IPS-18c (cell line): ENCODE data around the gene CFAP69.

Experiments
- H3K4me3 ChIP-seq: 2 replicates; pipeline ENCODE4 v1.7.0; 2013; ENCODE audit warnings: low read depth, mild to moderate bottlenecking, low read length, moderate library complexity; ENCODE audit not compliant: insufficient read depth
- H3K9me3 ChIP-seq: one replicate; pipeline ENCODE4 v1.6.1; 2013; ENCODE audit warnings: mild to moderate bottlenecking, low read length, moderate library complexity; ENCODE audit not compliant: control insufficient read depth, insufficient read depth

CFAP69 gene

DNA sequence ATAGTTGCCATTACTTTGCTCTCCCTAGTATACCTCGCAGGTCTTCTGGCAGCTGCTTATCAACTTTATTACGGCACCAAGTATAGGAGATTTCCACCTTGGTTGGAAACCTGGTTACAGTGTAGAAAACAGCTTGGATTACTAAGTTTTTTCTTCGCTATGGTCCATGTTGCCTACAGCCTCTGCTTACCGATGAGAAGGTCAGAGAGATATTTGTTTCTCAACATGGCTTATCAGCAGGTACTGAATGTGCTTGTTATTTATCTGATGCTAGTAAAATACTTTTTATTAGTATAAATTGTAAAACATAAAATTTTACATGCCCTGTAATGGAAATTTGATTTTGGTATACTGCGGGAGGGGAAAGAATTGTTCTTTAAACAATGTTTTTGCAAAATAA is 17.7 kb upstream of the CFAP69 start:
- Histone ChIP-seq H3K9me3 (no peaks in the 10 kb centered on the region), H3K4me3 (no peak overlapping the region)

DNA sequence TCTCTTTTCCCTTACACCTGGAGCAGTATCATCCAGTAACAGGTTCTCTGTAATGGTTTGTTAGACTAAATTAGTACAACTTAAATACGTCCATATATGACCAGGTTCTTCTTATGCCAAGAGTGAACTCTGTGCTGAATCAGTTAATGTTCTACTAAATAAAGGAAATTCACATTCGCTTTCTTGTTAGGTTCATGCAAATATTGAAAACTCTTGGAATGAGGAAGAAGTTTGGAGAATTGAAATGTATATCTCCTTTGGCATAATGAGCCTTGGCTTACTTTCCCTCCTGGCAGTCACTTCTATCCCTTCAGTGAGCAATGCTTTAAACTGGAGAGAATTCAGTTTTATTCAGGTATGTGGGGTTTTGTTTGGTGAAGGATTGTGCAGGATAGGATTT is 15.3 kb upstream of the CFAP69 start:
- Histone ChIP-seq H3K4me3 (no peak overlapping the region), H3K9me3 (no peaks in the 10 kb centered on the region)

DNA sequence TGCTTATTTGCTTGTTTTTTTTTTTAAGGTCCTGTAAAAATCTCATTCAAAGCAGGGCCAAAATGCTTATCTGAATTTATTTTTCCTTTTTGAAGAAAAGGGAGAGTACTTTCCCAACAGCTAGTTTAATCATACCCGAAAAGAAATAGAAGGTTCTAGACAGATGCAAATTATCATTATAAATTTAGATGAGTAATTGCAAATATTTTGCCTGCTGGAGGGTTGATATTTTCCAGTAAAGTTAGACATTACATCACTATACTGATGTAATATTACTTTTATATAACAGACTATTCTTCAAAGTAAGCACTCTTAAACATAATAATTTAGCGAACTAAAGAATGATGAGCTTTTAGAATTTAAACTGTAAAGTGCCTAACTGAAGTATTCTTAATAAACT is 14.1 kb upstream of the CFAP69 start:
- H3K4me3 ChIP-seq = no peak overlapping the region
- no peaks in the 10 kb centered on the region for H3K9me3 ChIP-seq

DNA sequence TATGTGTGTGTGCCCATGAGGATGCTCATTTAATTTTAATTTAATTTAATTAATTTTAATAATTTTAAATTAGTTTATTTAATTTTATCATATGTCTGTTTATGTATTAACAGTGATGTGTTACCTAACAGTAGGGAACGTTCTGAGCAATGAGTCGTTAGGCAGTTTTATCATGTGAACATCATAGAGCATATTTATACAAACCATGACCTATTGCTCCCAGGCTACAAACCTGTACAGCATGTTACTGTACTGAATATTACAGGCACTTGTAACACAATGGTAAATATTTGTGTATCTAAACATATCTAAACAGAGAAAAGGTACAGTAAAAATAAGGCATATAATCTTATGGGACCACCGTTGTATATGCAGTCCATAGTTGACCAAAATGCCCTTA is 13.7 kb upstream of the CFAP69 start:
- H3K9me3 ChIP-seq = no peaks in the 10 kb centered on the region
- no peak overlapping the region for H3K4me3 ChIP-seq

DNA sequence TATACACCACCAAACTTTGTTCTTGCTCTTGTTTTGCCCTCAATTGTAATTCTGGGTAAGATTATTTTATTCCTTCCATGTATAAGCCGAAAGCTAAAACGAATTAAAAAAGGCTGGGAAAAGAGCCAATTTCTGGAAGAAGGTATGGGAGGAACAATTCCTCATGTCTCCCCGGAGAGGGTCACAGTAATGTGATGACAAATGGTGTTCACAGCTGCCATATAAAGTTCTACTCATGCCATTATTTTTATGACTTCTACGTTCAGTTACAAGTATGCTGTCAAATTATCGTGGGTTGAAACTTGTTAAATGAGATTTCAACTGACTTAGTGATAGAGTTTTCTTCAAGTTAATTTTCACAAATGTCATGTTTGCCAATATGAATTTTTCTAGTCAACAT is 12.5 kb upstream of the CFAP69 start:
- Histone ChIP-seq H3K4me3 (no peak overlapping the region), H3K9me3 (no peaks in the 10 kb centered on the region)

DNA sequence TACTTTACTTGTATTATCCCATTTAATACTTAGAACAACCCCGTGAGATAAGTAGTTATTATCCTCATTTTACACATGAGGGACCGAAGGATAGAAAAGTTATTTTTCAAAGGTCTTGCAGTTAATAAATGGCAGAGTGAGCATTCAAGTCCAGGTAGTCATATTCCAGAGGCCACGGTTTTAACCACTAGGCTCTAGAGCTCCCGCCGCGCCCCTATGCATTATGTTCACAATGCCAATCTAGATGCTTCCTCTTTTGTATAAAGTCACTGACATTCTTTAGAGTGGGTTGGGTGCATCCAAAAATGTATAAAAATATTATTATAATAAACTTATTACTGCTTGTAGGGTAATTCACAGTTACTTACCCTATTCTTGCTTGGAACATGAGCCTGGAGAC is 11.4 kb upstream of the CFAP69 start:
- Histone ChIP-seq H3K4me3 (no peak overlapping the region), H3K9me3 (no peaks in the 10 kb centered on the region)

DNA sequence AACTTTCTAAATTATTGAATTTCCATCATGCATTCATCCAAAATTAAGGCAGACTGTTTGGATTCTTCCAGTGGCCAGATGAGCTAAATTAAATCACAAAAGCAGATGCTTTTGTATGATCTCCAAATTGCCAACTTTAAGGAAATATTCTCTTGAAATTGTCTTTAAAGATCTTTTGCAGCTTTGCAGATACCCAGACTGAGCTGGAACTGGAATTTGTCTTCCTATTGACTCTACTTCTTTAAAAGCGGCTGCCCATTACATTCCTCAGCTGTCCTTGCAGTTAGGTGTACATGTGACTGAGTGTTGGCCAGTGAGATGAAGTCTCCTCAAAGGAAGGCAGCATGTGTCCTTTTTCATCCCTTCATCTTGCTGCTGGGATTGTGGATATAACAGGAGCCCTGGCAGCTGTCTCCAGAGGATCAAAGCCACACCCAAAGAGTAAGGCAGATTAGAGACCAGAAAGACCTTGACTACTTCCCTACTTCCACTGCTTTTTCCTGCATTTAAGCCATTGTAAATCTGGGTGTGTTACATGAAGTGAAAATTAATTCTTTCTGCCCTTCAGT is 8.2 kb upstream of the CFAP69 start:
- Histone ChIP-seq H3K9me3 (no peaks in the 10 kb centered on the region), H3K4me3 (no peak overlapping the region)

DNA sequence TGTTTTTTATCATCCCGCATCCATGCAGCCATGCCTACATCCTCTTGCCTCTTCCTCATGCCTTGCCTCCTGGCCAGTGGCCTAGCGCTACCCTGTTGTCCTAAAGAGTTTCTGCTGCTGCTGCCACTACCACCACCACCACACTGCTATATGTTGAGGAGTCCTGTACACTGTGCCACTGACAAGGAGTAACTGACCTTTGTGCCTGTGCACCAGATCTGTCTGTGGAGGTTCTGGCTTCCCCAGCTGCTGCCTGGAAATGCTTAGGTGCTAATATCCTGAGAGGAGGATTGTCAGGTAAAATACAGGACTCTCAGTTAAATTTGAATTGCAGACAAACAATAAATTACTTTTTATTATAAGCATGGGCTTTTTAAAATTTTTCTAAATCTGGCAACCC is 7.0 kb upstream of the CFAP69 start:
- no peaks in the 10 kb centered on the region for H3K9me3 ChIP-seq
- H3K4me3 ChIP-seq = no peak overlapping the region

DNA sequence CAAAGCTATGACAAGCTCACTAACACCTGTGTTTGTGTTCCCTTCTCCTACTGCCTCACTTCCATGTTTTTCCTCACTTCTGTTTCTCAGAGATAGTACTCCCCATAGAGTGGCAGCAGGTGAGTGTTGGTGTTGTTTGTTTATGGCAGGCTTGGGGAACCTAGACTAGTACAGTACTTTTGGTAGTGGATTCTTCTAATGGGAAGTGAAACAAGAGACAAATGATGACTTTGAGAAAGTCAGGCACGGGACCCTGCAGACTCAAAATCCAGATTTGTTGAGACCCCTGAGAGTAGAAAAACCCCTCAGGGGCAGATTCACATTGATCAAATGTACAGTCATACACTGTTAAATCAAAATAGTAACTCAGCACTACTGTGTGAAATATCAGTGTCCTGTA is 6.4 kb upstream of the CFAP69 start:
- H3K4me3 ChIP-seq = no peak overlapping the region
- no peaks in the 10 kb centered on the region for H3K9me3 ChIP-seq

DNA sequence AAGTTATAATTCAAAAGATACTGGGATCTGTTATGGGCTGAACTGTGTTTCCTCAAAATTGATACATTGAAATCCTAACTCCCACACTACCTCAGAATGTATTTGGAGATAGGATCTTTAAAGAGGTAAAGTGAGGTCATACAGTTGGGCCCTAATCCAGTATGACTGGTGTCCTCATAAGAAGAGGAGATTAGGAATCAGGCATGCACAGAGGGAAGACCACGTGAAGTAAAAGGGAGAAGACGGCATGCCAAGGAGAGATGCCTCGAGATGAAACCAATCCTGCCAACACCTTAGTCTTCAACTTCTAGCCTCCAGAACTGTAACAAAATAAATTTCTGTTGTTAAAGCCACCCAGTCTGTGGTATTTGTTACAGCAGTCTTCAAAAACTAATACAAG is 5.9 kb upstream of the CFAP69 start:
- Histone ChIP-seq H3K9me3 (no peaks in the 10 kb centered on the region), H3K4me3 (no peak overlapping the region)

DNA sequence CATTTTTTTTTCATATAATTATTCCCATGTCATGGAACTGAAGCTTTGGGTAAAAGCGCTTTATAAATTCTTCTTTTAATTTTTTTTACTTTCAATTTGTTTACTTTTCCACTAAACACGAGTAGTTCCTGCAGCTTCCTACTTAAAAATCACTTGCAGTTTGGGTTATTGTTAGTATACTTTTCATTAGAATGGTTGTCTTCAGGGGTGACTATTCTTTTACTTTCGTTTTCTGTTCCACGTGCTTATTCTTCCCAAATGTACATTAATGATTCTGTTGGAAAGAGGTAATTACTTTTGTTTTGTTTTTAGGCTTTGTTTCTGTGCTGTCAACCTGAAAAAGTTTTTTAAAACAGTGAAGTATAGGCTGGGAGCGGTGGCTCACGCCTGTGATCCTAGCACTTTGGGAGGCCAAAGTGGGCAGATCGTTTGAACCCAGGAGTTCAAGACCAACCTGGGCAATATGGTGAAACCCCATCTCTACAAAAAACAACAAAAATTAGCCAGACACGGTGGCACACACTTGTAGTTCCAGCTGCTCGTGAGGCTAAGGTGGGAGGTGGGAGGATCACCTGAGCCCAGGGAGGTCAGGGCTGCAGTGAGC is 5.2 kb upstream of the CFAP69 start:
- Histone ChIP-seq H3K4me3 (no peak overlapping the region), H3K9me3 (no peaks in the 10 kb centered on the region)

DNA sequence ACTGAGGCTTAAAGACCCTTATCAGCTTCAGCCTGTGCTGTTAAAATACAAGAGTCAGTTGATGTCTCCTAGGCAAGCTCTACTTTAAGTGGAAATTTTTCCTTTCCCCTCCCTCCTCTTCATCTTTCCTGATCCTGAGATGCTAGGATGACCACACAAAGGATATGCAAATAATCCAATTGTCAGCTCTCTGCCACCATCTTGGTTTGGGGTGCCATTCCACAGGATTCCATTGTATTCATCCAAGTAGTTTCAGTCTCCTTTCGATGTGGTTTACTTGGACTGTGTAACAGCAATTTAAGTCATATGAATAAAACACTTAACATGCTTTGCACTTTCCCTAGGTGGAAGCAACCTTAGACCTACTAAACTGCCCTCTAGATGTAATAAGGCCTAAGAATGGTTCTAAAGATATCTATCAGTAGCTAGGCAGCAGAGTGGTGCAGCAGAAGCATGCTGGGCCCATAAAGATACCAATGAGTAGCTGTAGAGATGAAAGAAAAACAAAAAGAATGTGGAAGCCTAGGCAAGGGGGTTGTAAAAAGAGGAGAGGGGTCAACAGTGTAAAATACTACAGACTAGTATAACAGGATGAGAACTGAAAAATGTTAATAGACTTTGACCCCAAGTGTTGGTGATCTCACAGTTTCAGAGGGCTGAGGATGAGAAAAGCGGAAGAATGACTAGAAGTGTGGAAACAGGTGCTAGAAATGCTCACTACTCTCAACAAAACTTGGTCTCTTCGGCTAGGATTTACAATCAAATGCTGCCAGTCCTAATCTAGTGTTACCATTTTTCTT is 2.4 kb upstream of the CFAP69 start:
- Histone ChIP-seq H3K9me3 (no peaks in the 10 kb centered on the region), H3K4me3 (no peak overlapping the region)

DNA sequence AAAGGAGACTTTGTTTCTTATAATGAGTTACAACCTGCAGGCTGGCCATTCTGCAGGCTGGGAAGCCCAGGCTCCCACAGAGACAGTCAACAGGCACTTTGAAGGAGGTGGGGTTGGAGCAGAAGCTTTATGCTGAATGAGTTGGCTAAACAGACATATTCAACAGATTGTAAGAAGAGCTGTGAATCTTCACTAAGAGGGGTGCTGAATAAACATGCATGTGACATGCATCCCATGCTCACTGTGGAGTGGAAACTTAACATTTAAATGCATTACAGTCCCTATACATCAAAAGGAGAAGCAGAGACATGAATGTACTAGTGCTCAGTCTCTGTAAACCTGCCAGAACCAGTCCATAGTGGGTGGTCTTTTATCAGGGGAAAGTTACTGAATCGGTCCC is 1.4 kb upstream of the CFAP69 start:
- Histone ChIP-seq H3K4me3 (no peak overlapping the region), H3K9me3 (no peaks in the 10 kb centered on the region)

DNA sequence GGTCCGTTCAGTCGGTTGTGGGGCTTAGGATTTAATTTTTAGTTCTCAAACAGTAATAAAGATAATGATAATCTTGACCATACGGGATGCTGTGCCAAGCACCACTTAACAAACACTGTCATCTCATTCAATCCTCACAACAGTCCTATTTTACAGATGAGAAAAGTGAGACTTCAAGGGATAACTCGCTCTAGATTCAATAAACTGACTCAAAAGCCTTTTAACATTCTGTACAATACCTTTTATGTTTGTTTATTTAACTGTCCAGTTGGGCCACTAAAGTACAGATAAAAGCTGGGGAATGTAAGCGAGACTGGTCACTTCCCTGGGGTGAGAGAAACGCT is 437 bp upstream of the CFAP69 start:
- H3K4me3 ChIP-seq = peak overlapping the region; percentile 95
- no peaks in the 10 kb centered on the region for H3K9me3 ChIP-seq

DNA sequence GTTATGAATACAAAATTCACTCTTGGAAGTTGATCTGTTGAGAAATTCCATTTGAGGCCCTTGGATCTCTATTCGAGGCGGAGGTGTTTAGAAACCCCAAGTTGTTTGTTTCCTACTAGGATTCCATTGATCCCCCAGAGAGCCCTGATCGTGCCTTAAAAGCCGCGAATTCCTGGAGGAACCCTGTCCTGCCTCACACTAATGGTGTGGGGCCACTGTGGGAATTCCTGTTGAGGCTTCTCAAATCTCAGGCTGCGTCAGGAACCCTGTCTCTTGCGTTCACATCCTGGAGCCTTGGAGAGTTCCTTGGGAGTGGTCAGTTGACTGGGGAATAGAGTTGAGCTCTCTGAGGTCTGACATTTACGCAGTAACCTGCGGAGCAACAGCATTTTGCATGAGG is 1.2 kb downstream of the CFAP69 start:
- H3K9me3 ChIP-seq = no peaks in the 10 kb centered on the region
- H3K4me3 ChIP-seq = peak overlapping the region; percentile 95; the same call in 1 of the 2 replicates

DNA sequence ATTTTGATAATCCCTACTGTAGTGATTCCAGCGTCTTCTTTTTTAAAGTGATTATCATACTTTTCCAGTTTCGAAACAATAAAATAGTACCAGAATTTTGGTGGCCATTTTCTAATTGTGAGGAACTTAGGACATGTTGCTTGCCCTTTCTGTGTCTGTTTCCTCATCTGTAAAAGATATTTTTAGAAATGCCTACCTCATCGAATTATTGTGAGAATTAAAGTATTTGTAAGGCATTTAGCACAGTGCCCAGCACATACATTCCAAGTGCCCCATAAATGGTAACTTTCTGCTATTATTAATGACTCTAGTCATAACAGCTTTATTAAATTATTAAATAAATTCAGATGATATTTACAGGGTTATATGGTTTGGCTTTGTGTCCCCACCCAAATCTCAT is 3.7 kb downstream of the CFAP69 start:
- H3K4me3 ChIP-seq = no peak overlapping the region
- no peaks in the 10 kb centered on the region for H3K9me3 ChIP-seq

DNA sequence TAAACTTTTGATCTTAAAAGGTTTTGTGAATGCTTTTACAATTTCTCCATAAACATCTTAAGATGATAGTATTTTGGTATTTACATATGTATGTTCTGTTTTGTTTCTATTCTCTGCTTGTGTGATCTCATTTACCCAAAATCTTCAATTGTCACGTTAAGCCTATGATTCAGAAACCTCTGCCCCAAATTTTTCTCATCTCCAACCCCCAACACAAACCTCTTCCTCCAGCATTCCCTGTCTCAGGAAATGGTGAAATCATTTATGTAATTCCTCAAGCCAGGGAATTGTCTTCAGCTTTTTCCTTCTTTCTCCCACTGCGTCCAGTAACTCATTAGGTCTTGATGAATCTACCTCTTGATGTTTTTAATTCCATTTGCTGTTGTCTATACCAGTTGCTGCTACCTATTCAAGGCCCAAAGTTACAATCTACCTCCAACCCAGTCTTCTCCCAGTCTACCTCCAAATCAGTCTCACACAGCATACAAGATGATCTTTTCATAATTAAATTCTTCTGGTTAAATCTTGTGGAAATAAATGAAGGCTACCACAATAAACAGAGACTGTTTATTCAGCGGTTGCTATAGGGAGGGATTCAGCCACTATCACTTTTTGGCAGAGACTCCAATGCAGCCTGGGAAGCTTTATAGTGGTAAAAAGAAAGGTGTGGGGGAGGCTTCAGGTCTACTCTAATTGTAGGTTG is 5.8 kb downstream of the CFAP69 start:
- no peak overlapping the region for H3K4me3 ChIP-seq
- no peaks in the 10 kb centered on the region for H3K9me3 ChIP-seq

DNA sequence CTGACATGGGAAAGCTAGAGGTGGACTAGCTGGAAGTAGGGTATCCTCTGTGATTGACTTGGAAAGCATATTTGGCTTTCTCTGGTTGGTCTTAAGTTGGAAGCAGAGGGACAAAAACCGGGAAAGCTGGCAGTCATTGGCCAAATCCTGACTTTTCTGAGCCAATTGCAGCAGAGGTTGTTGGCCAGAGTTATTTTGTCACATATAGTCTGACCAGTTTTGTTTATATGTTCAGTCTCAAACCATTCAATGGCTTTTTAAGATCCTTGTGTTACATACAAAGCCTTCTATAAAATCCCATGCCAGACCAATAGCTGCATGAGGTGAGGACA is 6.3 kb downstream of the CFAP69 start:
- no peaks in the 10 kb centered on the region for H3K9me3 ChIP-seq
- no peak overlapping the region for H3K4me3 ChIP-seq
